Middle frontal gyrus (tissue), 1 donor: Measurements from ENCODE around the gene GON7.
"Not testable (repeated sequence)": the region's sequence is repeated elsewhere in the genome, so short reads cannot be mapped to it uniquely, and the experiment has no call there.

Source experiments
- DNase-seq: peaks from one replicate; pipeline ENCODE4 v3.0.0-alpha.2; 2015; ENCODE audit warnings: low spot score; ENCODE audit errors: extremely low spot score

Gene GON7

GRCh38 chr14:93159625-93160352 lies 47.1 kb downstream of the GON7 start:
- DNase-seq: not testable (repeated sequence)

- not testable (repeated sequence) for DNase-seq
Observed at GRCh38 chr14:93158349-93158748, 48.5 kb downstream of the GON7 start.

DNA sequence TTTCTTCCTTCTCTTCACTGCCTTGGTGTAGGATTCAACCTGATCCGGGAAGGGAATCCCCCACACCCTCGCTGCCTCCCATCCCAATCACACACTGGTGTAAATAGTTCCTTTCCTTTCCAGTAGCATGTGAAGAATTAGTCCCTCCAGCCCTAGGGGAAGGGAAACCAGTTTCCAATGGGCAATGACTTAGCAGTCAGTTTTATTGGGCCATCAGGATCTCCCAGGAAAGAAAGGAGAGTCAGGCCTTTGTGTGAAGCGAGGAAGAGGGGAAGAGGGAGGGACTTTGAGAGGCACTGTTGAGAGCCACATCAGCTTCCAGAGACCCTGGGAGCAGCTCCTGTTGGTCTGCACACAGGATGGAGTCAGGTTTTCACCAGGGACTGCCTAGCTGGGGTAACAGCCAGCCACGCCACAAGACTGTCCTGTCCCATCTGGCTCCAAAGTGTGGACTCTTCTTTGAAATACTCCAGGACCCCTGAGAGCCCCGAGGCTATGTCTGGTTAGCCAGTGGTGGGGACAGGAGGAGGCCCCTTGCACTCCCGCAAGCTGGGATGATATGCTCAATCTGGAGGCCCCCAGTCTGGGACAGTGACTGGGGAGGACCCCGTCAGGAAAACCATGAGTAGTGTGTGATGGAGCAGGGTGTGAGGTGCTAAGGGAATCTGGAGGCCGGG lies 50.0 kb downstream of the GON7 start:
- no peak for DNase-seq

DNA sequence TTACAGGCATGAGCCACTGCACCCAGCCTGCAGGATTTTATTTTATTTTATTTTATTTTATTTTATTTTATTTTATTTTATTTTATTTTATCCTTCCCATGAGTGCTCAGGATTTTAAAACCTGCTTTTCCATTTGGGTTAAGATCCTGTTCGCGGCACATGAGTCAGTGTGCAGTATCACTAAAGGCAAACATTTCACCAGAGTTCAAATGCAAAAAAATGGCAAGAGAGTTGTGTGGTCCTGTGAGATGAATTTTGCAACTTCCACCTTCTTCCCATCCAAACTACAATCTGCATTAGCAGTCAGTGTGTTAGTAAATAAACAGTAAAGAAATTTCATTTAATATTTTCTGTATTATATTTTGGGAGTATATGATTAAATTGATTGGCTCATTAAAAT lies 51.2 kb downstream of the GON7 start:
- DNase-seq: no peak

- no peak for DNase-seq
Observed at GRCh38 chr14:93153121-93153520, 53.7 kb downstream of the GON7 start.
